ENCODE measurements around the gene SENP1. TPM values are rescaled to one million over a fixed set of nuclear protein-coding genes. Genes with fewer than 3 reads are reported as not detected.

SENP1 gene
- total RNA-seq, 3 donors from 2014 or later: 12.7 to 20.8 (median 17.4) TPM

DNA sequence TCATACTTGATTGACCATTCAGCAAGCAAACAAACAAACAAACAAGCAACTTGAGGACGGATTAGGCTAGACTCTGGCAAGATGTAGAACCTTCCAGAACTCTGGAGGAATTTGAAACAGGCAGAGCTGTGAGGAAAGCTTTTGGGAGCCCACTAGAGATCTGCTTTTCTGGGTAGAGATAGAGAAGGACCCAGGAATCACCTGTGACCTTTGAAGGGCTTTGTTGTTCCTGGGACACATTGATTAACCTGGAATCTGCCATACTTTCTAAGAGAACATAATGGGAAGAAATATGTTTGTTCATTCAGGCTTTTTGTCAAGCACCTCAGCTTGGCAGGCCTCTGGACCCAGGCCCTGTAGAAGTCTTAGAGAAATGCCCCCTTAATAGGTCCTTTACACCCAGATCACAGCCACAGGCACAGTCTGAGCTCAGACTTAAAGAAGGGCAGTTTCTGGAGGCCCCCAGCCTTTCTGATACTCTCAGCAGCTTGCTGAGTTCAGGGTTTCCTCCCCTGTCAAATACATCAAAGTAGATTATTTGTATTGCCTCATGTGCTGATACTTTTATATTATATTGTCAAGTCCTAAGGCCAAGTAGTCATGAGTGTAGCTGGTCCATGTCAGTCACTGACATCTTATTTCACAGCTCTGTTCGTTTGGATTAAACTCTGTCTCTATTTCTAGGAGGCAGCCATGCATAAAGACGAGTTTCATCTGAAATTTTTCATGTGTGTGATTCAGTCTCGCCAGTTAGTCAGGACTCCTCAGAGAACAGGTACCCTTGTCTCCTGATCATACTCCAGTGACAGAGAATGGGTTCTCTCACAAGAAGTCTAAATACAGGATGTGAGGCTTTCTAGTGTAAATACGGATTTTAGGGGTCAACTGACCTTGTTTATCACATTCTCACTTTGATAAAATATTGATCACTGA lies 1.1 kb upstream of the SENP1 start:
- Histone ChIP-seq H3K9me3 (no peaks in the 10 kb centered on the region), H3K4me3 (no peak overlapping the region), H3K4me1 (ENCODE audit: low read depth) (peaks cover 15% of the 10 kb centered on the region), H3K36me3 (ENCODE audit: low read depth) (no peaks in the 10 kb centered on the region)
- intact Hi-C loops (cut with DNase I, micrococcal nuclease): no loop called here
- ATAC-seq (no peak), DNase-seq (peak in 1 of 3 donors; percentile 7)
- TF ChIP-seq, protein P1, sequence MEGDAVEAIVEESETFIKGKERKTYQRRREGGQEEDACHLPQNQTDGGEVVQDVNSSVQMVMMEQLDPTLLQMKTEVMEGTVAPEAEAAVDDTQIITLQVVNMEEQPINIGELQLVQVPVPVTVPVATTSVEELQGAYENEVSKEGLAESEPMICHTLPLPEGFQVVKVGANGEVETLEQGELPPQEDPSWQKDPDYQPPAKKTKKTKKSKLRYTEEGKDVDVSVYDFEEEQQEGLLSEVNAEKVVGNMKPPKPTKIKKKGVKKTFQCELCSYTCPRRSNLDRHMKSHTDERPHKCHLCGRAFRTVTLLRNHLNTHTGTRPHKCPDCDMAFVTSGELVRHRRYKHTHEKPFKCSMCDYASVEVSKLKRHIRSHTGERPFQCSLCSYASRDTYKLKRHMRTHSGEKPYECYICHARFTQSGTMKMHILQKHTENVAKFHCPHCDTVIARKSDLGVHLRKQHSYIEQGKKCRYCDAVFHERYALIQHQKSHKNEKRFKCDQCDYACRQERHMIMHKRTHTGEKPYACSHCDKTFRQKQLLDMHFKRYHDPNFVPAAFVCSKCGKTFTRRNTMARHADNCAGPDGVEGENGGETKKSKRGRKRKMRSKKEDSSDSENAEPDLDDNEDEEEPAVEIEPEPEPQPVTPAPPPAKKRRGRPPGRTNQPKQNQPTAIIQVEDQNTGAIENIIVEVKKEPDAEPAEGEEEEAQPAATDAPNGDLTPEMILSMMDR (IDR thresholded peaks at IDR 0.05): no peak

DNA sequence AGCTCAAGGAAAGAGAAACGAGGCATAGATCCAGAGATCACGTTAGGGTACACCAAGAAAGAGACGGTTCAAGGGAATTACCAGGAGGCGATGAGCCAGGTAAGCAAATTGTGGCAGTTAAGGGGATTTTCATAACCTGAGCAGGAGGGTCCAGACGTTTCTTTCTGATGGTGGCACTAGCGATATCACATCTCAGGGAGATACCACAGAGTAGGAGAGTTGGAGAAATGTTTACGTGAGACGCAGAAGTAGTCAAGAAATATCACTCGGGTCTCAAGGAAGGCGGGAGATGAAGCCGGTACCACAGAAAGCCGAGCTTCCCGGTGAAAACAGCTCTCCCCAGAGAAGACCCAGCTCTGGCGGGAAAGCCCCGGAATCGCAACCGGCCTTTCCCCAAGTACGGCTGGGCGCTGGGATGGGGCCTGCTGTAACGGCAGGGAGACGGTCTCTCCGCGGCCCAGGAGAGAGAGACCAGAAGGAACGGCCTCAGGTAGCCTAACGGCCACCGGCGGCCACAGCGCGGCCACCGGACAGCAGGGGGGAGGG lies 485 bp downstream of the SENP1 start:
- DNase-seq (no peak), ATAC-seq (peak; percentile 10)
- TF ChIP-seq, protein P1 (IDR thresholded peaks at IDR 0.05): no peak
- Histone ChIP-seq H3K4me3 (peak overlapping the region; percentile 87), H3K36me3 (ENCODE audit: low read depth) (no peaks in the 10 kb centered on the region), H3K9me3 (no peaks in the 10 kb centered on the region), H3K4me1 (ENCODE audit: low read depth) (peaks cover 15% of the 10 kb centered on the region)
- intact Hi-C loops (cut with DNase I, micrococcal nuclease): no loop called here

DNA sequence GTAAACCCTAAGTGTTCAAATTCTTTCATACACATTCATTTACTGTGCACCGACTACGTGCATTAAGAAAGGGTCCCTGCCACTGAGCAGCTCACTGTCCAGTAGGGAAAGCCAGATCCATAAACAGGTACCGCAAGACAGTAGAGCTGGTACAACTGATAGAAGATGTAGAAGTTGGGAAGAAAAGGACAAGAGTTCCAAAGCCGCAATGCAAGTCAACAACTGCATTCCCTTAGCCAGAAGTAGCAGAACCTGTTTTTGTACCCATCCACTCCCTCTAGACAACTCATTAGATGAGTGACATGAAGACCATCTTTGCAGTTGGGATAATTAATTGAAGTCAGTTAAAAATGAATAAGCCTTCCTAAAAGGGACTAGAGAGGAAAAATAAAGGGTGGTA lies 1.3 kb downstream of the SENP1 start:
- no peak overlapping the region for H3K4me3 ChIP-seq
- intact Hi-C loops (cut with DNase I, micrococcal nuclease): no loop called here
- DNase-seq: no peak
- no peaks in the 10 kb centered on the region for H3K36me3 ChIP-seq (ENCODE audit: low read depth)
- TF ChIP-seq, protein P1 (IDR thresholded peaks at IDR 0.05): no peak
- ATAC-seq: no peak
- H3K9me3 ChIP-seq: no peaks in the 10 kb centered on the region
- peaks cover 15% of the 10 kb centered on the region for H3K4me1 ChIP-seq (ENCODE audit: low read depth)

DNA sequence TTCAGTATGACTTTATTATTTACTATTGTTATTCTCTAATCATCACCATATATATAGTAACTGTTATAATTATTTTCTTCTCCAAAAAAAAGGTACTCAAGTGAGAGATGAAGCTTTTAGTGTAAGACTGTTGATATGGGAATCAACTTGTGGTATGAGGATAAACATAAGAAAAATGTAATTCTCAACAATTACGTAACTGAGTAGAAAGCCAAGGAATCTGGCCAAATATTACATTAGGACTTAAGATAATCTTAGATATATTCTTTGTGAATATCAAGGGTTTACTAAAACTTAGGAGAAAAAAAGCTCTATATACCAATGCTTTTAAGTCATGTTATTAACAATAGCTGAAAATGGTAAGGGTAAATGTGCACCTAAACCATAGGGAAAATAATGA lies 13.3 kb downstream of the SENP1 start:
- Histone ChIP-seq H3K36me3 (ENCODE audit: low read depth) (no peaks in the 10 kb centered on the region), H3K4me1 (ENCODE audit: low read depth) (no peaks in the 10 kb centered on the region), H3K4me3 (no peak overlapping the region), H3K9me3 (no peaks in the 10 kb centered on the region)
- TF ChIP-seq, protein P1 (IDR thresholded peaks at IDR 0.05): no peak
- DNase-seq: no peak
- intact Hi-C loops (cut with DNase I, micrococcal nuclease): no loop called here
- ATAC-seq: no peak

DNA sequence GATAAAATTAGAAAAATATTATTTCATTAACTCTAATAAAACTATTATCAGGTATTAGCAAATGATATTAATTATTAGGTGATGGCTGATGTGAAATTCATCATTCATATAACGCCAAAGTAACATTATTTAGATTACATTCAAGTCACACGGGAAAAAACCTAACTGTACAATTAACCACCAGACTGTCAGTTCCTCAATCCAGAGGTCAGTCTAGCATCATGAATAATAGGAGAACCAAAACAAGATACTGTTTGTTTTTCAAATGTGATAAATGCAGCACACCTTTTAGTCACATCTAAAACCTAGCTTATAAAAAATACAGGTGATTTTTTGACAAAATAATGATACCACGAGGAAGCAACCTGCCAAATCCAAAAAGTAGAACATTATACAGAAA lies 19.6 kb downstream of the SENP1 start:
- Histone ChIP-seq H3K36me3 (ENCODE audit: low read depth) (no peaks in the 10 kb centered on the region), H3K4me1 (ENCODE audit: low read depth) (no peaks in the 10 kb centered on the region), H3K4me3 (no peak overlapping the region), H3K9me3 (no peaks in the 10 kb centered on the region)
- TF ChIP-seq, protein P1 (IDR thresholded peaks at IDR 0.05): no peak
- DNase-seq (no peak), ATAC-seq (no peak)
- intact Hi-C loops (cut with DNase I, micrococcal nuclease): loop anchor here in 1 of 2 donors (10.0 kb wide), 1 partner anchor 78 kb away; no protein-coding TSS in a partner anchor
